Left kidney (tissue), 2 donors: Measurements from ENCODE around the gene PCSK5. TPM values are rescaled to one million over a fixed set of nuclear protein-coding genes. Genes with fewer than 3 reads are reported as not detected.
"Not testable (repeated sequence)": the region's sequence is repeated elsewhere in the genome, so short reads cannot be mapped to it uniquely, and the experiment has no call there.

Experiments used
- DNase-seq: peaks from one replicate; pipeline ENCODE4 v3.0.0-alpha.2; 2013
- polyA plus RNA-seq: library from polyadenylated mRNA; unstranded; fragments of 120-200 nt; gene quantifications from one replicate; pipeline ENCODE4 v1.2.1, GENCODE V29; 2013; ENCODE audit not compliant: insufficient read length

The PCSK5 gene
- polyA plus RNA-seq, 1 donor: 18.0 TPM

DNA sequence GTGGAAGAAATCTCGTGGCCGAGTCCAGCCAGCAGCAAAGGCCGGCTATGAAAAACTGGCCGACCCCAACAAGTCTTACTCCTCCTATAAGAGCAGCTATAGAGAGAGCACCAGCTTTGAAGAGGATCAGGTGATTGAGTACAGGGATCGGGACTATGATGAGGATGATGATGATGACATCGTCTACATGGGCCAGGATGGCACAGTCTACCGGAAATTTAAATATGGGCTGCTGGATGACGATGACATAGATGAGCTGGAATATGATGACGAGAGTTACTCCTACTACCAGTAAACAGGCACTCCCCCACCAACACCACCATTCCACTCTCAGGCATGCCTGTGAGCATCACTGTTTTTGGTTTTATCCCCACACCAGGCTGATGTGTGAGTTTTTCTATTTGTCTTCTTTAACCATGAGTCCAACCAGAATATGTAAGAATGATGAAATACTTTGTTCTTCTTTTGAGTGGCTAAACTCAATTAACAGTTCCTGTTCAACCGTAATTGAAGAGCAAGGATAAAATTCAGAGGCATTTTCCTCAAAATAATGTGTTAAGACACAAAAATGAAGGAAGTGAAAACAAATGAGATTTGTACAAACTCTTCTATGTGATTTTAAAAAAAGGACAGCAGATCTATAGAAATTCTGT is 468.3 kb downstream of the PCSK5 start:
- no peak for DNase-seq

GRCh38 chr9:76359365-76359764 is 468.9 kb downstream of the PCSK5 start:
- no peak for DNase-seq

DNA sequence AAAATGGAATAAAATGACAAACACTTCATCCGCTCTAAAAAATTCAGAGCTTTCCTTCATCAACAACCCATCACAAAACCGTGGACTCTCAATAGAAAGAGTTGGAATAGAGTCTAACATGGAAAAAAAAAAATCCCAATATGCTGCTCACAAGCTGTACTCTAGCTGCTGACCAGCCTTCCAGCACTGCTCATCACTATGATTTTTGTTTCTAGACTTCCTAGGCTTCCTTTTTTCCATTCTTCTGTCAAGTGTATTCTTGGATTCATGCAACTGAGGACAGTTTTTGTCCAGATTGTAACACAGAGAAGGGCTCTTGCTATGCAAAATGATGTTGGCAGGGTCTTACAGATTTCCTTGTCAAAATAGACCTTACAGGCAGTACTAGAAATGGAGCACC is 469.3 kb downstream of the PCSK5 start:
- DNase-seq: no peak

DNA sequence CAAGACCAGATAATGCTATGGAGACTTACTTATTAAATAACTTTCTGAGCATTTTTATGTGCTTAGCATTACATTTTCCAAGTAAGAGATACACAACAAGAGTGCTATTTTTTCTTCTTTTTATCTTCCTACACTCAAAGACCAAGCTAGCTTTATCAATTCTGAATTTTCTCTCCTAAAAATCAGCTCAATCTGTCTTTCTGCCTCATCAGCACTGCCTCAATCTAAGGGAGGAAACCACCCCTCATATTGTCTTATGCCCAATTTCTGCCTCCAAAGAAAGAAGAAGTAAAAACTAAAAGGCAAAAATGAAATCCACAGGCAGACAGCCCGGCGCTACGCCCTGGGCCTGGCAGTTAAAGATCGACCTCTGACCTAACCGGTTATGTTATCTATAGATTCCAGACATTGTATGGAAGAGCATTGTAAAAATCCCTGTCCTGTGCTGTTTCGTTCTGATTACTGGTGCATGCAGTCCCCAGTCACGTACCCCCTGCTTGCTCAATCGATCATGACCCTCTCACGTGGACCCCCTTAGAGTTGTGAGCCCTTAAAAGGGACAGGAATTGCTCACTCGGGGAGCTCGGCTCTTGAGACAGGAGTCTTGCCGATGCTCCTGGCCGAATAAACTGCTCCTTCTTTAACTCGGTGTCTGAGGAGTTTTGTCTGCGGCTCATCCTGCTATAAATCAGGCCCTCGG is 472.0 kb downstream of the PCSK5 start:
- DNase-seq: not testable (repeated sequence)

GRCh38 chr9:76363032-76363395 is 472.5 kb downstream of the PCSK5 start:
- DNase-seq: no peak

DNA sequence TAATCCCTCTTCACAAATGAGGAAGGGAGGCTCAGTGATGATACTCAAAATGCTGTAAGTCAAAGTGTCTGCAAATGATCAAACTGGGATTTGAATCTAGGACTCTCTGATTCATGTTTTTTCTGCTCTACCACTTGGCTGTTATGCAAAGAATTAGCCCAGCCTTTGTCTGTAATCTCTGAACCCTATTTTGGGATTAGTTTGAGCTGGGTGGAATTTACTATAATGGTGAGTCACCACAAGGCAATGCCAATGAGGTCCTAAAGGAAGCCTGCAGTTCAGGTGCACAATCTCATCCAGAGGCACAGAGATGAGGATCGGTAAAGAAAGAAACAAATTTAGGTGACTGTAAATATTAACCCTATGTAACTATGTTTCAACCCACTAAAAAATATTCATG is 474.6 kb downstream of the PCSK5 start:
- no peak for DNase-seq

DNA sequence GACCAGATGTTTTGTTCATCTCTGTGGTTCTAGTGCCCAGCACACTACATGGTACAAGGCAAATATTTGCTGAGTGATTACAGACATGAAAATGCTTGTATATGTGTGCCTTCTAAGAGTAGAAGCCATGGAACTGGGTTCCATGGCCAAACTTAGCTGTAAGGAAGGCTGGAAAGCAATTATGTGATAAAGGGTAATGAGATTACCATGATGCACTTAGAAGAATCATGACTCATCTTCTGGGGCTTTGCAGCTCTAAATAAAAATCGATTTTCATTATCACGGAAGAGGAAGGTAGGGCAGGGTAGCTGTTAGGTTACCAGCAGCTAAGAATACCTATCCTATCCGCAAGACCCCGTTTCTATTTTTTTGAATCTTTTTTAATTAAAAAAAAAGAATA is 475.8 kb downstream of the PCSK5 start:
- DNase-seq: no peak

DNA sequence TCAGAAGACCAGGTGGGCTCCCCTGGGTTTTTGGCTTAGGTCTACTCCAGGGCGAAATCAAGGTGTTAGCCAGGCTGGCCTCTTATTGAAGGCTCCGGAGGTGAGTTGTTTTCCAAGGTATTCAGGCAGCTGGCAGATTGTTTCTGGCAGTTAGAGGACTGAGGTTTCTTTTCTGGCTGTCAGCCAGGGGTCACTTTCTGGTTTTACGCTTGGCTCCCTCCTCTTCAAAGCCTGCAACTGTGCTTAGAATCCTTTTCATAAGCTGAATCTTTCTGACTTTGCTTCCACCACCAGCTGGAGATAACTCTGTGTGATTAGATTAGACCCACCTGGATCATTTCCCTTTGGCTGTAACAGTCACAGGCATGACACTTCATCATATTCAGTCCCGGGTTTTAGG is 479.1 kb downstream of the PCSK5 start:
- DNase-seq: peak; percentile 85

GRCh38 chr9:76370396-76371023 is 480.0 kb downstream of the PCSK5 start:
- DNase-seq: no peak

DNA sequence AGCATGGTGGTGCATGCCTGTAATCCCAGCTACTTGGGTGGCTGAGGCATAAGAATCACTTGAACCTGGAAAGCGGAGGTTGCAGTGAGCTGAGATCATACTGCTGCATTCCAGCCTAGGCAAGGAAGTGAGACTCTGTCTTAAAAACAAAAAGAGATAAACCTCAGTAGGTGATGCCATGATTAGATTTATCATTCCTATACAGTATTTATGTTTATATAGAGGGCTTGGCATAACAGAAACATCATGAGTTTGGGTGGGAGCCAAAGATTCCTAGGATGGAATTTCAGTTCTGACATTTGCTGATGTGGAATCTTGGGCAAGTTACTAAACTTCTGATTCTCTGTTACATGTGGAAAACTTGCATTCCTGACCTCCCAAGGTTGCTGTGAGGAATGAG is 481.4 kb downstream of the PCSK5 start:
- no peak for DNase-seq

GRCh38 chr9:76372336-76372735 is 481.9 kb downstream of the PCSK5 start:
- no peak for DNase-seq

DNA sequence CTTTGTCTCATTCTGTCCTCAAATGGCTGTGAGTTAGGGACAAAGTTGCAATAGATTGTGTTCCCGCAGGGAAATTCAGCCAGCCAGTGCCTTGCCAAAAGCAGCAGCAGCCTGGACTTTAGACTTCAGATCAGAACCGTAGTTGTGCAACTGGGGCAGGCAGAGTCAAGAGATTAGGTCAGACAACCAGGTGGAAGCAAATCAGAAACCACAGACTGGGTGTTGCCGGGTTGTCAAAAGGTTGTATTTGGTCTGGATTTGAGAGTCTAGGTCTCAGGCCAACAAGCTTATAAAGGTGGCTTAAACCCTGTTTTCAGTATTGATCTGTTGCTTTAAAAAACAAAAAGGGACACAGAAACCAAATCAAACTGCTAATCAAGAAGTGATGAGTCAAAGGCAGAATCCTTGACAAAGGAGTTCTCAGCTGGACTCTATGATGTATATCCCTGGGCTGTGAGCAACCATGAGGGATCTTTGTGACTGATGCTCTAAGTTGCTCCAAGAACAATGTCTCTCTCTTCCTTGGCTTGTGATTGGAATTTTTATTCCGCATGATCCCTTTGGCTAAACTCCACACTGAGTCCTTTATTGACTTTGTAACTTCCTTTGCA is 482.8 kb downstream of the PCSK5 start:
- no peak for DNase-seq

- DNase-seq: no peak
These were observed 483.5 kb downstream of the PCSK5 start for GRCh38 chr9:76373784-76374474.

- peak; percentile 66 for DNase-seq
These were observed 484.5 kb downstream of the PCSK5 start for GRCh38 chr9:76374783-76375559.

DNA sequence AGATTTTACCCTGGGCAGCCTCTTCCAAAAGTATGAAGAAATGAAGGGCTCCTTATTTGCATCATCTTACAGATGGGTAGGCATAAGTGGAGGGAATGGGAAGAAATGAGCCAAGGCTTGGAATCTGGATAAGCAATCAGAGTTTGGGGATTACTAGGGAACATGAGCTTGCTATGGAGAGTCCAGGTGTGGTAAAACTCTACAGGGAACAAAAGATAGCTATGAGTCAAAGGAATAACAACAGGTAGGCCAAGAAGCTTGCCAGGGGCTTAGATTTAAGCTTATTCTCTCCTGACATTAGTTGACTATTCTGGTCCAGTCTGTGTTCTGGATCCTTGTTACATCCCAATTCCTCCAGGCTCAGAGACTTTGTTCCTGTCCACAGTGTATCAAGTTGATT is 487.3 kb downstream of the PCSK5 start:
- no peak for DNase-seq

- DNase-seq: no peak
These were observed 488.0 kb downstream of the PCSK5 start for GRCh38 chr9:76378367-76379073.

DNA sequence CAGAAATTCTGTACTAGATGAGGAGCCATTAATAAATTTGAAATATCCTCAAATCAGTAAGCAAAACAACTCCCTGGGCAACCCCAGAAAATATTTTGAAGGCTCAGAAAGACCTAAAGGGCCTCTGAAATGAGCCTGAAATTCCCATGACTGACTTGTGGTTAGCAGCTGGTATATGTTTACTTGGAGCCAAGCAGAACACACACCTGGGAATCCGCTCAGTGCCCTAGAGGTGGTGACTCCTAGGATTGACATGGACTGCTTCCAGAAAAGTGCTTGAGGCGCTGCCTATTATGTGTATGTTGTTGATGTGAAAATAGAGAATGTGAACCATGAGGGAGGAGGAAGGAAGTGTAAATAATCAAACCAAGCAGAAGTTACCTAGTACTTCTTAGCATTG is 489.0 kb downstream of the PCSK5 start:
- DNase-seq: no peak

- no peak for DNase-seq
These were observed 500.2 kb downstream of the PCSK5 start for GRCh38 chr9:76390656-76391055.

GRCh38 chr9:76394195-76394959 is 503.9 kb downstream of the PCSK5 start, which contains the start of gene RFK:
TSS of gene RFK (minus strand) at chr9:76394426. CDS start at chr9:76394171, 255 bp downstream.
- peak; percentile 89 for DNase-seq

DNA sequence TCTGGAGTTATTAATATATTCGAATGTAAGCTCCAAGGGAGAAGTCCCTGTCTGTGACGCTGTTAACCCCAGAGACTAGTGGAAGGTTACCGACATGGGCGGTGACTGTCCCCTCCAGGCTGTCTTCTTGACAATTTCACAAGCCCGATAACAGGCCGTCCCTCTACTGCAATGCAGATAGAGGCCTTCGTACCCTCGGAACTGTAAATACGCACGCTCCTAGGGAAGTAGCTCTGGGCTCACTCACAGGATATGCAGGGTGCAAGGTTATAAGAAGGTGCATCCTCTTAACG is 504.4 kb downstream of the PCSK5 start:
- no peak for DNase-seq
